Suprapubic skin (tissue), 3 donors: ENCODE data around the gene CRB1.

ENCODE experiments used
- CTCF ChIP-seq, 2 donors: fragments of 200-600 bp in 1 of 2; fragments of 450-650 bp in 1 of 2; sonication (generic) in 1 of 2; IDR thresholded peaks; one replicate each; pipeline ENCODE4 v1.5.1; 2016 to 2019; ENCODE audit warnings: antibody characterized with exemption in 2 of 2, mild to moderate bottlenecking in 1 of 2, moderate library complexity in 1 of 2
- POLR2AphosphoS5 ChIP-seq, 3 donors: sonication (generic); formaldehyde crosslinking; IDR thresholded peaks; one replicate each; pipeline ENCODE4 v1.6.1; 2017; ENCODE audit warnings: antibody characterized with exemption in 3 of 3

GRCh38 chr1:197366996-197367395 lies 98.9 kb downstream of the CRB1 start:
- no peak for TF ChIP-seq CTCF (IDR thresholded peaks at IDR 0.05)
- no peak for TF ChIP-seq POLR2AphosphoS5 (IDR thresholded peaks at IDR 0.05)
